GM10248 (cell line): ENCODE measurements around the gene FADS2.

ENCODE experiments used
- CTCF ChIA-PET: fragments of 300-600 bp; sonication (Branson Sonifier 250); formaldehyde crosslinking; extraction: SDS; loops from one replicate; lab custom pipeline; 2021; ENCODE audit warnings: antibody characterized with exemption; lab: Yijun Ruan, JAX
- POLR2A ChIA-PET: fragments of 350-650 bp; sonication (Branson Sonifier 250); formaldehyde crosslinking; extraction: SDS; loops from one replicate; lab custom pipeline; 2020; ENCODE audit warnings: antibody characterized with exemption; lab: Yijun Ruan, JAX
- DNase-seq: peaks from one replicate; pipeline ENCODE4 v3.0.0; 2012; ENCODE audit errors: extremely low spot score
- CTCF ChIP-seq: IDR thresholded peaks from 2 replicates; pipeline ENCODE4 v1.5.1; 2012; ENCODE audit warnings: mild to moderate bottlenecking, low read depth; ENCODE audit errors: extremely low read depth, missing control alignments, control extremely low read depth

FADS2 gene

DNA sequence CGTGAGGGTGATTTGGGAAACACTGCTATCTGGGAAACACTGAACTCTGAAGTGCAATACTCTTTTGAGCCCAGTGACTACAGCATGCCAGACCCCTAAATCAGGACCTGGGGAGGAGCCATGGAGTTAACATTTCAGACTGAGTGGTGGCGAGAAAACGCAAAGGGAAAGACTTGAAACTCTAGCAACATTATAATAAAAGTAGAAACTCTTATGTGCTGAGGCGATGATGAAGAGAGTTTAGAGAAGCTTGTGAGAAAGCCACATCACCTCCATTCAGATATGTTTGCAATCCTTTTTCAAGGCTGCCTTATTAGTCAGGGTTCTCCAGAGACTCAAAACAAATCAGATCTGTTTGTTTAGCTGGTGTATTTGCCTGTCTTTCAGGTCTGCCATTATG lies 33.5 kb upstream of the FADS2 start:
- ChIA-PET POLR2A (no interaction called here), CTCF (interaction anchor here (1.1 to 11.8 kb wide), 6 partner anchors 37 to 314 kb away, joined by 3 to 129 read pairs (median 80); partner anchors contain the start of gene BEST1)
- DNase-seq, result no peak
- TF ChIP-seq CTCF, result no peak

GRCh38 chr11:61795459-61795858 lies 32.6 kb upstream of the FADS2 start:
- POLR2A ChIA-PET, result no interaction called here
- no peak for DNase-seq
- CTCF ChIA-PET, result interaction anchor here (1.1 to 11.8 kb wide), 11 partner anchors 8 to 313 kb away, joined by 3 to 129 read pairs (median 48); partner anchors contain the start of genes BEST1, FADS1 and FADS2
- TF ChIP-seq CTCF, result no peak

GRCh38 chr11:61795876-61796526 lies 32.1 kb upstream of the FADS2 start:
- DNase-seq, result no peak
- TF ChIP-seq CTCF, result no peak
- CTCF ChIA-PET, result interaction anchor here (0.7 to 11.8 kb wide), 21 partner anchors 9 to 515 kb away, joined by 3 to 129 read pairs (median 11); partner anchors contain the start of genes BEST1, FADS1 and FADS2
- POLR2A ChIA-PET, result interaction anchor here (1.6 to 2.0 kb wide), 3 partner anchors 12 to 152 kb away, joined by 4 to 9 read pairs (median 5); no protein-coding TSS in a partner anchor

DNA sequence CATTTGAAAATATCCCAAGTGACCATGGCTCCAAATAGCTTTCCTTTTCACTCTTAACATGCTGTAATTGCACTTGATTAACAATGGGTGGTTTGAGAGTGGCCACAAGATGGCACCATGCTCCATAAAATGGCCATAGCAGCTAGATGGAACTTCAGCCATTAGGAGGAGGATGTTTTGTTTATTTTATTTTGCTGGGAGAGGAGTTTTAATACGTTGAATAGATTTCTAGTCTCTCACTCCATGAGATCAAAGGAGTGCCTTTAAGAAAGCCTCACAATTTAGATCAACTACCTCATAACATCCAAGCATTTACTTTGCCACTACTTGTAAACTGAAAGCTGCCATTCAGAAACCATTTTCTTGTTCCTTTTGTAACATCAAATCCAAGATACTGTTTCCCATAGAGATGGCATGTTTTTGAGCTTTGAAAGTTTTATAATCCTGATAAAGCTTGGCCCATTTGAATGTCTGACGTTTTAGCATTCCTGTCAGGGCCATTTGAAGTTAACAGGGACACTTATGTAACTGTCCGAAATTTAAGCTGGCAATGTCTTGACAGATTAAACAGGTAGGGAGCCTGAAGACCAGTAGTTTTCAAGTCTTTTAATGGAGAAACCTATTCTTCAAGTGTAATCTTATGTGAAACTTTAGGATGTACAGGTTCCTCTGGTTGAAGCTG lies 30.7 kb upstream of the FADS2 start:
- POLR2A ChIA-PET, result interaction anchor here (0.7 to 2.0 kb wide), 6 partner anchors 9 to 436 kb away, joined by 3 to 9 read pairs (median 4); no protein-coding TSS in a partner anchor
- peak; percentile 66 for TF ChIP-seq CTCF
- CTCF ChIA-PET, result interaction anchor here (0.7 to 11.8 kb wide), 54 partner anchors 9 to 582 kb away, joined by 3 to 129 read pairs (median 5); partner anchors contain the start of genes BEST1, FADS1 and FADS2
- peak; percentile 73 for DNase-seq

DNA sequence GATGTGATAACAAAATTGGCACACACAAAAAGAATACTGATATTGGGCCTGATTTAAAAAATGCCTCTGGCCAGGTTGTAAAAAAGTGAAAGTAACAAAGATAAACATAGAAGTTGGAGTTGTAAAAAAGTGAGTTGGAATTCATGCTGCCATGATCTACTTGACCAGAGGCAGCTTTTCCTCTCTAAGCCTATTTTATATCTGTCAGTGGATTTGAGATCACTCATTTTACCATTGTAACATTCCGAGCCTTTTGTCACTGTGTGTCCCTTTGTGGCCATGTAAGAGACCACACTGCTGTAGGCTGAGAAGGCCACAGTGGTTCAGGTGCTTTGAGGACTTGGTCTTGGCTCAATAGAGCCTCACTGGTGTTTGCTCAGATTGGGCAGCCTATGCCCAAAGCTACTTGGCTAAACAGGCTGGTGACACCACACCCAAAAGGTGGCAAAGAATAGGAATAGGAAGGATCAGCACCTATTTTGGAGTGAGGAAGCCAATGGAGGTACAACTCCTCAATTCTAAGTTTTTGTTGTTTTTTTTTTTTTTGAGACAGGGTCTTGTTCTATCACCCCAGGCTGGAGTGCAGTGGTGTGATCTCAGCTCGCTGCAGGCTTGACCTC lies 28.3 kb upstream of the FADS2 start:
- no peak for DNase-seq
- no peak for TF ChIP-seq CTCF
- ChIA-PET POLR2A (interaction anchor here (0.7 kb wide), 1 partner anchor 370 kb away, joined by 10 read pairs; the partner anchor contains the start of genes CPSF7 and SDHAF2), CTCF (interaction anchor here (1.3 to 11.8 kb wide), 7 partner anchors 7 to 284 kb away, joined by 3 to 129 read pairs (median 48); partner anchors contain the start of genes BEST1, FEN1 and TMEM258)
